Measurements from ENCODE around the gene HNRNPUL2.
"Not testable (repeated sequence)": the region's sequence is repeated elsewhere in the genome, so short reads cannot be mapped to it uniquely, and the experiment has no call there.

DNA sequence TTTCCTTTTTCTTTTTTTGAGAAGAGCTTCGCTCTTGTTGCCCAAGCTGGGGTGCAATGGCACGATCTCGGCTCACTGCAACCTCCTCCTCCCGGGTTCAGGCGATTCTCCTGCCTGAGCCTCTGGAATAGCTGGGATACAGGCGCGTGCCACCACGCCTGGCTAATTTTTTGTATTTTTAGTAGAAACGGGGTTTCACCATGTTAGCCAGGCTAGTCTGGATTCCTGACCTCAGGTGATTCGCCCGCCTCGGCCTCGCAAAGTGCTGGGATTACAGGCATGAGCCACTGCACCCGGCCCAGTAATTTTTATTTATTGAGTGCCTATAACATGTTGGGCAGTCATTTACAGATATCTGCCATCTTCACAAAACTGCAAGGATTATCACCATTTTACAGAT lies 2.8 kb upstream of the HNRNPUL2 start:
- TF ChIP-seq, protein P1, sequence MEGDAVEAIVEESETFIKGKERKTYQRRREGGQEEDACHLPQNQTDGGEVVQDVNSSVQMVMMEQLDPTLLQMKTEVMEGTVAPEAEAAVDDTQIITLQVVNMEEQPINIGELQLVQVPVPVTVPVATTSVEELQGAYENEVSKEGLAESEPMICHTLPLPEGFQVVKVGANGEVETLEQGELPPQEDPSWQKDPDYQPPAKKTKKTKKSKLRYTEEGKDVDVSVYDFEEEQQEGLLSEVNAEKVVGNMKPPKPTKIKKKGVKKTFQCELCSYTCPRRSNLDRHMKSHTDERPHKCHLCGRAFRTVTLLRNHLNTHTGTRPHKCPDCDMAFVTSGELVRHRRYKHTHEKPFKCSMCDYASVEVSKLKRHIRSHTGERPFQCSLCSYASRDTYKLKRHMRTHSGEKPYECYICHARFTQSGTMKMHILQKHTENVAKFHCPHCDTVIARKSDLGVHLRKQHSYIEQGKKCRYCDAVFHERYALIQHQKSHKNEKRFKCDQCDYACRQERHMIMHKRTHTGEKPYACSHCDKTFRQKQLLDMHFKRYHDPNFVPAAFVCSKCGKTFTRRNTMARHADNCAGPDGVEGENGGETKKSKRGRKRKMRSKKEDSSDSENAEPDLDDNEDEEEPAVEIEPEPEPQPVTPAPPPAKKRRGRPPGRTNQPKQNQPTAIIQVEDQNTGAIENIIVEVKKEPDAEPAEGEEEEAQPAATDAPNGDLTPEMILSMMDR (IDR thresholded peaks at IDR 0.05), result not testable (repeated sequence)
- not testable (repeated sequence) for TF ChIP-seq POLR2A, POLR2AphosphoS5 (IDR thresholded peaks at IDR 0.05)
